Suprapubic skin (tissue), 4 donors: ENCODE data around the gene OLR1. TPM values are rescaled to one million over a fixed set of nuclear protein-coding genes. Genes with fewer than 3 reads are reported as not detected.

ENCODE experiments used
- total RNA-seq, 4 donors: library from RNA; depleted of rRNA; stranded (reverse); fragments of >200 nt; gene quantifications; one replicate each; pipeline ENCODE4 v1.1.0, GENCODE V29; 2016

OLR1 gene
- total RNA-seq, 4 donors from 2014 or later = not detected

Other genes starting within 250 kb of the OLR1 start
- gene CLEC2A, start 239.8 kb downstream of the OLR1 start, total RNA-seq = 10 to 100 TPM; 35.7 to 68.5 (median 60.8) TPM
- gene CLEC12A, start 200.7 kb downstream of the OLR1 start, total RNA-seq = under 1 TPM in 1 of 4 donors, not detected in 3; 0.30 TPM
- not detected for gene CLEC1B, start 173.0 kb downstream of the OLR1 start, total RNA-seq
- 1 to 10 TPM; 2.0 to 5.9 (median 4.3) TPM for gene CLEC12B, start 161.5 kb downstream of the OLR1 start, total RNA-seq
- not detected for gene CLEC9A, start 141.4 kb downstream of the OLR1 start, total RNA-seq
- 1 to 10 TPM in 2 of 4 donors, under 1 TPM in 2; 0.42 to 2.1 (median 1.1) TPM for gene CLEC1A, start 73.1 kb downstream of the OLR1 start, total RNA-seq
- 1 to 10 TPM; 3.7 to 6.6 (median 4.1) TPM for gene CLEC7A, start 41.9 kb downstream of the OLR1 start, total RNA-seq
- gene TMEM52B, start 6.9 kb upstream of the OLR1 start, total RNA-seq = under 1 TPM in 1 of 4 donors, not detected in 3; 0.16 TPM
- 10 to 100 TPM; 48.7 to 94.6 (median 81.1) TPM for gene GABARAPL1, start 40.7 kb upstream of the OLR1 start, total RNA-seq
- 1 to 10 TPM in 1 of 4 donors, under 1 TPM in 2, not detected in 1; 0.72 to 1.1 (median 0.76) TPM for gene KLRD1, start 135.7 kb upstream of the OLR1 start, total RNA-seq
- 1 to 10 TPM in 1 of 4 donors, under 1 TPM in 1, not detected in 2; 0.51 to 4.3 TPM for gene KLRK1, start 217.9 kb upstream of the OLR1 start, total RNA-seq
- gene KLRC4, start 237.6 kb upstream of the OLR1 start, total RNA-seq = not detected
- gene KLRC3, start 248.5 kb upstream of the OLR1 start, total RNA-seq = not detected